ENCODE measurements around the gene DNAJC21. TPM values are rescaled to one million over a fixed set of nuclear protein-coding genes. Genes with fewer than 3 reads are reported as not detected.

DNAJC21 gene
- total RNA-seq, 2 donors from 2014 or later, result 49.6 to 53.5 TPM

- Histone ChIP-seq H3K9me3 (ENCODE audit: control insufficient read depth, low read length) (no peaks in the 10 kb centered on the region), H3K36me3 (ENCODE audit: control insufficient read depth, insufficient read depth, low read length) (peaks cover 45% of the 10 kb centered on the region), H3K4me1 (ENCODE audit: control insufficient read depth, insufficient read depth, low read length) (no peaks in the 10 kb centered on the region), H3K27ac (ENCODE audit: low read depth, low read length) (no peak overlapping the region), H3K9ac (ENCODE audit: extremely low read depth, low read length, poor library complexity, severe bottlenecking) (peak overlapping the region; percentile 95), H3K4me3 (ENCODE audit: low read length) (peak overlapping the region; percentile 97), H3K27me3 (ENCODE audit: control insufficient read depth, insufficient read depth, low read length, poor library complexity, severe bottlenecking) (no peaks in the 10 kb centered on the region)
- WGBS, 2 experiments (ENCODE audit: insufficient coverage in 1 of 2, insufficient read length in 1 of 2), result 3 to 5% methylated on average over 15 to 20 of the region's 20 CpGs
- no peak for DNase-seq
- TF ChIP-seq, protein P1, sequence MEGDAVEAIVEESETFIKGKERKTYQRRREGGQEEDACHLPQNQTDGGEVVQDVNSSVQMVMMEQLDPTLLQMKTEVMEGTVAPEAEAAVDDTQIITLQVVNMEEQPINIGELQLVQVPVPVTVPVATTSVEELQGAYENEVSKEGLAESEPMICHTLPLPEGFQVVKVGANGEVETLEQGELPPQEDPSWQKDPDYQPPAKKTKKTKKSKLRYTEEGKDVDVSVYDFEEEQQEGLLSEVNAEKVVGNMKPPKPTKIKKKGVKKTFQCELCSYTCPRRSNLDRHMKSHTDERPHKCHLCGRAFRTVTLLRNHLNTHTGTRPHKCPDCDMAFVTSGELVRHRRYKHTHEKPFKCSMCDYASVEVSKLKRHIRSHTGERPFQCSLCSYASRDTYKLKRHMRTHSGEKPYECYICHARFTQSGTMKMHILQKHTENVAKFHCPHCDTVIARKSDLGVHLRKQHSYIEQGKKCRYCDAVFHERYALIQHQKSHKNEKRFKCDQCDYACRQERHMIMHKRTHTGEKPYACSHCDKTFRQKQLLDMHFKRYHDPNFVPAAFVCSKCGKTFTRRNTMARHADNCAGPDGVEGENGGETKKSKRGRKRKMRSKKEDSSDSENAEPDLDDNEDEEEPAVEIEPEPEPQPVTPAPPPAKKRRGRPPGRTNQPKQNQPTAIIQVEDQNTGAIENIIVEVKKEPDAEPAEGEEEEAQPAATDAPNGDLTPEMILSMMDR (conservative IDR thresholded peaks at IDR 0.05), result no peak
- peaks cover 26% of the 10 kb centered on the region for H3K36me3 Mint-ChIP-seq (ENCODE audit: low read depth)
- no peak overlapping the region for H3K27ac Mint-ChIP-seq
- H3K4me1 Mint-ChIP-seq, result peaks cover 26% of the 10 kb centered on the region
- H3K4me3 Mint-ChIP-seq, result no peak overlapping the region
- no peaks in the 10 kb centered on the region for H3K9me3 Mint-ChIP-seq
- no peaks in the 10 kb centered on the region for H3K27me3 Mint-ChIP-seq (ENCODE audit: insufficient read depth)
Measured at GRCh38 chr5:34914671-34915138, 14.7 kb upstream of the DNAJC21 start.

- Histone ChIP-seq H3K9me3 (ENCODE audit: control insufficient read depth, low read length) (no peaks in the 10 kb centered on the region), H3K4me3 (ENCODE audit: low read length) (peak within 1 kb of the TSS; percentile 97), H3K27me3 (ENCODE audit: control insufficient read depth, insufficient read depth, low read length, poor library complexity, severe bottlenecking) (no peaks in the 10 kb centered on the region), H3K36me3 (ENCODE audit: control insufficient read depth, insufficient read depth, low read length) (peaks cover 46% of the 10 kb centered on the region), H3K4me1 (ENCODE audit: control insufficient read depth, insufficient read depth, low read length) (no peaks in the 10 kb centered on the region), H3K9ac (ENCODE audit: extremely low read depth, low read length, poor library complexity, severe bottlenecking) (peak within 1 kb of the TSS; percentile 95), H3K27ac (ENCODE audit: low read depth, low read length) (peak within 1 kb of the TSS; percentile 92)
- peaks cover 26% of the 10 kb centered on the region for H3K4me1 Mint-ChIP-seq
- H3K4me3 Mint-ChIP-seq, result no peak within 1 kb of the TSS
- H3K27me3 Mint-ChIP-seq (ENCODE audit: insufficient read depth), result no peaks in the 10 kb centered on the region
- 0 to 1% methylated on average over 51 to 67 of the region's 67 CpGs for WGBS, 2 experiments (ENCODE audit: insufficient coverage in 1 of 2, insufficient read length in 1 of 2)
- DNase-seq, result peak; percentile 99
- H3K9me3 Mint-ChIP-seq, result no peaks in the 10 kb centered on the region
- TF ChIP-seq, protein P1 (conservative IDR thresholded peaks at IDR 0.05), result peak; percentile 42
- H3K27ac Mint-ChIP-seq, result no peak within 1 kb of the TSS
- peaks cover 23% of the 10 kb centered on the region for H3K36me3 Mint-ChIP-seq (ENCODE audit: low read depth)
Measured at GRCh38 chr5:34915139-34915855, 14.1 kb upstream of the DNAJC21 start, which contains the start of the genes BRIX1 and RAD1. Gene BRIX1 (plus strand): TSS chr5:34915711. CDS start chr5:34915739, 28 bp downstream. Gene RAD1 (minus strand): TSS chr5:34915504. CDS start chr5:34914892, 612 bp downstream.

DNA sequence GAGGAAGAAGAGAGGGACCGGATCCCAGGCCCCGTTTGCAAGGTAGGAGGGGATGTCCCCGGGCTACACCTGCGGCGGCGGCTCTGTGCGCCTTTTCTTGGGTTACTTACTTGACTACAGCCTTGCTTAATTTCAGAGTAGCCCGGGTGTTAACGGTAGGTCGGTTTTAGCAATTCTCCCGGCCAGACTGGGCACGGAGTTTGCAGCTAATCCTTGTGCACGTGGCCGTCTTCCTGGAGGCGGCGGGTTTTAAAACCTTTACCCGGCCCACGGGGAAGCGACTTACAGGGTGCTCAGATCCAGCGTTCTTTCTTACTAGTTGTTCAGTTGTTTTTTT lies 13.5 kb upstream of the DNAJC21 start:
- H3K4me1 ChIP-seq (ENCODE audit: control insufficient read depth, insufficient read depth, low read length), result no peaks in the 10 kb centered on the region
- Mint-ChIP-seq H3K4me1 (peaks cover 26% of the 10 kb centered on the region), H3K36me3 (ENCODE audit: low read depth) (peaks cover 25% of the 10 kb centered on the region), H3K27ac (no peak overlapping the region), H3K27me3 (ENCODE audit: insufficient read depth) (no peaks in the 10 kb centered on the region), H3K9me3 (no peaks in the 10 kb centered on the region), H3K4me3 (no peak overlapping the region)
- peak overlapping the region; percentile 97 for H3K4me3 ChIP-seq (ENCODE audit: low read length)
- TF ChIP-seq, protein P1 (conservative IDR thresholded peaks at IDR 0.05), result no peak
- no peaks in the 10 kb centered on the region for H3K27me3 ChIP-seq (ENCODE audit: control insufficient read depth, insufficient read depth, low read length, poor library complexity, severe bottlenecking)
- H3K9me3 ChIP-seq (ENCODE audit: control insufficient read depth, low read length), result no peaks in the 10 kb centered on the region
- no peak for DNase-seq
- H3K36me3 ChIP-seq (ENCODE audit: control insufficient read depth, insufficient read depth, low read length), result peaks cover 47% of the 10 kb centered on the region
- H3K27ac ChIP-seq (ENCODE audit: low read depth, low read length), result peak overlapping the region; percentile 92
- H3K9ac ChIP-seq (ENCODE audit: extremely low read depth, low read length, poor library complexity, severe bottlenecking), result peak overlapping the region; percentile 95
- 0% methylated on average over 7 to 20 of the region's 20 CpGs for WGBS, 2 experiments (ENCODE audit: insufficient coverage in 1 of 2, insufficient read length in 1 of 2)

Measured in endodermal cell (in vitro differentiated cells).